Stimulated activated naive CD8-positive, alpha-beta T cell treated with anti-CD3 and anti-CD28 coated beads, Interleukin-15, Interleukin-2, amounts not matched to agents 100 ng/mL and 50 ng/mL, for 24 hours (primary cell): ENCODE data around the gene FNDC1.

Source experiments
- H3K27ac Mint-ChIP-seq: one replicate; pipeline ENCODE4 v1.8.0; 2021; ENCODE audit warnings: mild to moderate bottlenecking, mixed read lengths
- H3K27me3 Mint-ChIP-seq: one replicate; pipeline ENCODE4 v1.8.0; 2021; ENCODE audit warnings: mixed read lengths
- H3K36me3 Mint-ChIP-seq: one replicate; pipeline ENCODE4 v1.8.0; 2021; ENCODE audit warnings: low read depth, mixed read lengths
- H3K4me1 Mint-ChIP-seq: one replicate; pipeline ENCODE4 v1.8.0; 2021; ENCODE audit warnings: low read depth, mixed read lengths
- H3K4me3 Mint-ChIP-seq: one replicate; pipeline ENCODE4 v1.8.0; 2021; ENCODE audit warnings: mild to moderate bottlenecking, mixed read lengths
- H3K9me3 Mint-ChIP-seq: one replicate; pipeline ENCODE4 v1.8.0; 2021; ENCODE audit warnings: mixed read lengths

FNDC1 gene

GRCh38 chr6:159148641-159149040 lies 20.6 kb upstream of the FNDC1 start:
- Mint-ChIP-seq H3K9me3 (peaks cover 7% of the 10 kb centered on the region), H3K4me1 (peaks cover 5% of the 10 kb centered on the region), H3K36me3 (no peaks in the 10 kb centered on the region), H3K27me3 (peaks cover 3% of the 10 kb centered on the region), H3K27ac (no peak overlapping the region), H3K4me3 (no peak overlapping the region)

GRCh38 chr6:159149641-159150040 lies 19.6 kb upstream of the FNDC1 start:
- H3K27ac Mint-ChIP-seq: no peak overlapping the region
- H3K4me1 Mint-ChIP-seq: peaks cover 5% of the 10 kb centered on the region

GRCh38 chr6:159151266-159151855 lies 17.8 kb upstream of the FNDC1 start:
- no peak overlapping the region for H3K4me3 Mint-ChIP-seq
- H3K36me3 Mint-ChIP-seq: no peaks in the 10 kb centered on the region
- H3K27ac Mint-ChIP-seq: no peak overlapping the region
- H3K9me3 Mint-ChIP-seq: peaks cover 16% of the 10 kb centered on the region
- peaks cover 3% of the 10 kb centered on the region for H3K27me3 Mint-ChIP-seq
- H3K4me1 Mint-ChIP-seq: peaks cover 5% of the 10 kb centered on the region

More at GRCh38 chr6:159149641-159150040, 19.6 kb upstream of the FNDC1 start:
- H3K4me3 Mint-ChIP-seq: no peak overlapping the region
- peaks cover 3% of the 10 kb centered on the region for H3K27me3 Mint-ChIP-seq
- H3K36me3 Mint-ChIP-seq: no peaks in the 10 kb centered on the region
- H3K9me3 Mint-ChIP-seq: peaks cover 7% of the 10 kb centered on the region

- Mint-ChIP-seq H3K4me1 (peaks cover 5% of the 10 kb centered on the region), H3K27ac (no peak overlapping the region), H3K27me3 (peaks cover 5% of the 10 kb centered on the region), H3K36me3 (no peaks in the 10 kb centered on the region), H3K4me3 (no peak overlapping the region), H3K9me3 (peaks cover 17% of the 10 kb centered on the region)
Observed at GRCh38 chr6:159152041-159152440, 17.2 kb upstream of the FNDC1 start.

GRCh38 chr6:159152782-159153181 lies 16.4 kb upstream of the FNDC1 start:
- Mint-ChIP-seq H3K9me3 (peaks cover 18% of the 10 kb centered on the region), H3K4me3 (no peak overlapping the region), H3K27ac (no peak overlapping the region), H3K4me1 (peaks cover 5% of the 10 kb centered on the region), H3K27me3 (peaks cover 11% of the 10 kb centered on the region), H3K36me3 (no peaks in the 10 kb centered on the region)

- no peaks in the 10 kb centered on the region for H3K36me3 Mint-ChIP-seq
- no peak overlapping the region for H3K4me3 Mint-ChIP-seq
- H3K27me3 Mint-ChIP-seq: peaks cover 13% of the 10 kb centered on the region
- H3K27ac Mint-ChIP-seq: no peak overlapping the region
- H3K9me3 Mint-ChIP-seq: peaks cover 18% of the 10 kb centered on the region
- peaks cover 5% of the 10 kb centered on the region for H3K4me1 Mint-ChIP-seq
Observed at GRCh38 chr6:159155679-159156078, 13.5 kb upstream of the FNDC1 start.

- H3K36me3 Mint-ChIP-seq: no peaks in the 10 kb centered on the region
- H3K4me1 Mint-ChIP-seq: peaks cover 4% of the 10 kb centered on the region
- H3K4me3 Mint-ChIP-seq: no peak overlapping the region
- peaks cover 18% of the 10 kb centered on the region for H3K9me3 Mint-ChIP-seq
- H3K27me3 Mint-ChIP-seq: peaks cover 12% of the 10 kb centered on the region
- no peak overlapping the region for H3K27ac Mint-ChIP-seq
Observed at GRCh38 chr6:159156089-159156488, 13.1 kb upstream of the FNDC1 start.

GRCh38 chr6:159157431-159157830 lies 11.8 kb upstream of the FNDC1 start:
- Mint-ChIP-seq H3K4me1 (no peaks in the 10 kb centered on the region), H3K36me3 (no peaks in the 10 kb centered on the region), H3K27me3 (peaks cover 10% of the 10 kb centered on the region), H3K9me3 (peaks cover 18% of the 10 kb centered on the region), H3K4me3 (no peak overlapping the region), H3K27ac (no peak overlapping the region)

GRCh38 chr6:159161839-159162238 lies 7.4 kb upstream of the FNDC1 start:
- no peaks in the 10 kb centered on the region for H3K4me1 Mint-ChIP-seq
- no peak overlapping the region for H3K4me3 Mint-ChIP-seq
- H3K27ac Mint-ChIP-seq: no peak overlapping the region
- H3K9me3 Mint-ChIP-seq: peaks cover 8% of the 10 kb centered on the region
- H3K36me3 Mint-ChIP-seq: no peaks in the 10 kb centered on the region
- peaks cover 46% of the 10 kb centered on the region for H3K27me3 Mint-ChIP-seq

GRCh38 chr6:159163901-159164370 lies 5.3 kb upstream of the FNDC1 start:
- Mint-ChIP-seq H3K27me3 (peaks cover 53% of the 10 kb centered on the region), H3K27ac (no peak overlapping the region), H3K36me3 (no peaks in the 10 kb centered on the region), H3K9me3 (no peaks in the 10 kb centered on the region), H3K4me1 (peaks cover 10% of the 10 kb centered on the region), H3K4me3 (no peak overlapping the region)

GRCh38 chr6:159168536-159169192 lies 536 bp upstream of the FNDC1 start:
- Mint-ChIP-seq H3K36me3 (no peaks in the 10 kb centered on the region), H3K4me3 (peak overlapping the region; percentile 51), H3K9me3 (no peaks in the 10 kb centered on the region), H3K4me1 (peaks cover 17% of the 10 kb centered on the region), H3K27me3 (peaks cover 84% of the 10 kb centered on the region), H3K27ac (no peak overlapping the region)

GRCh38 chr6:159169557-159170332 lies 545 bp downstream of the FNDC1 start:
- Mint-ChIP-seq H3K27me3 (peaks cover 84% of the 10 kb centered on the region), H3K27ac (no peak overlapping the region), H3K36me3 (no peaks in the 10 kb centered on the region), H3K4me1 (peaks cover 20% of the 10 kb centered on the region), H3K9me3 (no peaks in the 10 kb centered on the region), H3K4me3 (peak overlapping the region; percentile 72)

- Mint-ChIP-seq H3K27me3 (peaks cover 83% of the 10 kb centered on the region), H3K27ac (no peak overlapping the region), H3K9me3 (no peaks in the 10 kb centered on the region), H3K4me1 (peaks cover 20% of the 10 kb centered on the region), H3K36me3 (no peaks in the 10 kb centered on the region), H3K4me3 (peak overlapping the region; percentile 72)
Observed at GRCh38 chr6:159170333-159170672, 1.1 kb downstream of the FNDC1 start.

GRCh38 chr6:159170999-159171712 lies 2.0 kb downstream of the FNDC1 start:
- H3K36me3 Mint-ChIP-seq: no peaks in the 10 kb centered on the region
- H3K27me3 Mint-ChIP-seq: peaks cover 82% of the 10 kb centered on the region
- H3K27ac Mint-ChIP-seq: no peak overlapping the region
- H3K4me1 Mint-ChIP-seq: peaks cover 20% of the 10 kb centered on the region
- no peak overlapping the region for H3K4me3 Mint-ChIP-seq
- no peaks in the 10 kb centered on the region for H3K9me3 Mint-ChIP-seq

GRCh38 chr6:159172091-159172491 lies 2.9 kb downstream of the FNDC1 start:
- Mint-ChIP-seq H3K9me3 (no peaks in the 10 kb centered on the region), H3K4me3 (no peak overlapping the region), H3K4me1 (peaks cover 20% of the 10 kb centered on the region), H3K36me3 (no peaks in the 10 kb centered on the region), H3K27ac (no peak overlapping the region), H3K27me3 (peaks cover 78% of the 10 kb centered on the region)
